ENCODE measurements around the gene ODF2. TPM values are rescaled to one million over a fixed set of nuclear protein-coding genes. Genes with fewer than 3 reads are reported as not detected.
A peak's percentile ranks its signal among the peaks of the same experiment; 100 is the strongest.

ODF2 gene
- total RNA-seq, 6 donors from 2014 or later, result 12.2 to 50.3 (median 22.5) TPM

DNA sequence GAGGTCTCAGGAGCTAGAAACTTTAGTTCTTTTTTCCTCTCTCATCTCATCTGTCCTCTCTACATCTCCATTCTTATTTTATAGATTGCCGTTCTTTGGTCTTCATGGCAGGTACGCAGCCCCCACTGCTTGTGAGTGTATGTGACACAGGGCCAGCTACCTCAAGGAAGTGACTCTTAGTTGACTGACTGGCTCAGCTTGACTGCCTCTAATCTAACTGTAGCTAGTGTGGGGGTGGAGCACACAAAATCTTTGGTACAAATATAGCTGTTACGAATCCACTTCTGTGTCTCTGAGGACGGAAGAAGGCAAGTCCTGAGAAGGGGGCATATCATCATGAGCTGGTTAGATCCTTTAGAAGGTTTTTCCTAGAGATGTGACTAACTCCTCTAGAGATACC lies 76.8 kb downstream of the ODF2 start:
- Histone ChIP-seq H3K4me1 (no peaks in the 10 kb centered on the region), H3K9me3 (no peaks in the 10 kb centered on the region), H3K36me3 (peaks cover 23 to 85% (median 72%) of the 10 kb centered on the region in 4 donors), H3K27ac (no peak overlapping the region), H3K27me3 (no peaks in the 10 kb centered on the region), H3K4me3 (no peak overlapping the region)
- no peak for ATAC-seq (ENCODE audit: low FRiP score in 2 of 2)
- DNase-seq, result no peak
- TF ChIP-seq EP300 (IDR thresholded peaks at IDR 0.05) (no peak), POLR2A (IDR thresholded peaks at IDR 0.05) (no peak), POLR2AphosphoS5 (IDR thresholded peaks at IDR 0.05) (no peak)
- TF ChIP-seq, protein P1, sequence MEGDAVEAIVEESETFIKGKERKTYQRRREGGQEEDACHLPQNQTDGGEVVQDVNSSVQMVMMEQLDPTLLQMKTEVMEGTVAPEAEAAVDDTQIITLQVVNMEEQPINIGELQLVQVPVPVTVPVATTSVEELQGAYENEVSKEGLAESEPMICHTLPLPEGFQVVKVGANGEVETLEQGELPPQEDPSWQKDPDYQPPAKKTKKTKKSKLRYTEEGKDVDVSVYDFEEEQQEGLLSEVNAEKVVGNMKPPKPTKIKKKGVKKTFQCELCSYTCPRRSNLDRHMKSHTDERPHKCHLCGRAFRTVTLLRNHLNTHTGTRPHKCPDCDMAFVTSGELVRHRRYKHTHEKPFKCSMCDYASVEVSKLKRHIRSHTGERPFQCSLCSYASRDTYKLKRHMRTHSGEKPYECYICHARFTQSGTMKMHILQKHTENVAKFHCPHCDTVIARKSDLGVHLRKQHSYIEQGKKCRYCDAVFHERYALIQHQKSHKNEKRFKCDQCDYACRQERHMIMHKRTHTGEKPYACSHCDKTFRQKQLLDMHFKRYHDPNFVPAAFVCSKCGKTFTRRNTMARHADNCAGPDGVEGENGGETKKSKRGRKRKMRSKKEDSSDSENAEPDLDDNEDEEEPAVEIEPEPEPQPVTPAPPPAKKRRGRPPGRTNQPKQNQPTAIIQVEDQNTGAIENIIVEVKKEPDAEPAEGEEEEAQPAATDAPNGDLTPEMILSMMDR (IDR thresholded peaks at IDR 0.05), result no peak
- WGBS, 2 donors, result 97 to 98% methylated on average over 4 of the region's 4 CpGs

DNA sequence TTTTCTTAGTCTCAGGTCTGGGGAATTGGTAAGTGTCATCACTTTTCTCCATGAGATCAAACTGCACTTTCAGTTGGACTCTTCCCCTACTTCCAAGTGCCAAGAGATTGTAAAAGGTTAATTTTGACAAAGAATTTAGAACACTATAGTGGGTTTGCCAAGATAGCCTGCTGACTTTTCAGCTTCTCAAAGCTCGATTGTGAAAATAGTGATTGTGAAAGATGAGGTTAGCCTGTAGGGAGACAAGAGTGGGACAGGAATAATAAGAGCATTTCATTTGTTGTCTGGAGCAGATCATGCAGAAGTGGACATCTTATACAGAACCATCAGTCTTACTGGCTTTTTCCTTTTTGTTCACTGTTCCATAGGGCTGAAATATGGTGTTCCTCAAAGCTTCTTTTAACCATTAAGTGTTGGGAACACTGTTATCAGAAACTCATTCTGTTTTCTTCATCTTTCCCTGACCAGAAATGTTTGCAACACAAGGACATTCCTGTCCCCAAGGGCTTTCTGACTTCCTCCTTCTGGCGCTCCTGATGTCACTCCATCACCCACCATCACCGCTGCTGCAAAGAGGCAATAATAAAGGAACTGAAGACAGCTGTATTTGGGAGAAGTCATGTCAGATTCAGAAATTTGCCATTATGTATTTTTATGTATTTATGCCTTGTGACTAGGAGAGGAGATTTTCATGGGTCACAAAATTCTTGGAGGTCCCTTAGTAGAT lies 85.0 kb downstream of the ODF2 start:
- DNase-seq, result no peak
- ATAC-seq (ENCODE audit: low FRiP score in 2 of 2), result no peak
- peaks cover 17 to 76% (median 56%) of the 10 kb centered on the region in 4 donors for H3K36me3 ChIP-seq
- no peaks in the 10 kb centered on the region for H3K9me3 ChIP-seq
- peak overlapping the region in 1 of 4 donors; percentile 17 for H3K27ac ChIP-seq
- H3K4me1 ChIP-seq, result no peaks in the 10 kb centered on the region
- H3K4me3 ChIP-seq, result no peak overlapping the region
- no peaks in the 10 kb centered on the region for H3K27me3 ChIP-seq
- 57 to 79% methylated on average over 3 of the region's 3 CpGs for WGBS, 2 donors
- no peak for TF ChIP-seq POLR2A (IDR thresholded peaks at IDR 0.05)
- TF ChIP-seq POLR2AphosphoS5 (IDR thresholded peaks at IDR 0.05), result no peak
- no peak for TF ChIP-seq EP300 (IDR thresholded peaks at IDR 0.05)
- TF ChIP-seq, protein P1 (IDR thresholded peaks at IDR 0.05), result no peak

DNA sequence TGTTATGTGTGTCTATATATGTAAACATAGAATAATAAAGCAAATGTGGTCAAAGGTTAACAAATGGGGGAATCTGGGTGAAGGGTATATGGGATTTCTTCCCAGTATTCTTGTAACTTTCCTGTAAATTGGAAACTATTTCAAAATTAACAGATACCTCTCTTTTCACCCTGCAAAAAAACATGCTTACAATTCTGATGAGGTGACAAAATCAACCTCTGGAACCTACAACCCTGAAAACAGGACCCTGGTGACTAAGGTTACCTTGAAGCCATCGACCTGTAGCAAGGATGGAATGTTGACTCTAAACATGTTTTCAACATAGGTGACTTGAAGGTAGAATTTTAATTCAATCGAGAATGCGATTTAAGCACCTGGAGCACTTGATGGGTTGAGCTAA lies 90.7 kb downstream of the ODF2 start:
- ATAC-seq (ENCODE audit: low FRiP score in 2 of 2), result no peak

DNA sequence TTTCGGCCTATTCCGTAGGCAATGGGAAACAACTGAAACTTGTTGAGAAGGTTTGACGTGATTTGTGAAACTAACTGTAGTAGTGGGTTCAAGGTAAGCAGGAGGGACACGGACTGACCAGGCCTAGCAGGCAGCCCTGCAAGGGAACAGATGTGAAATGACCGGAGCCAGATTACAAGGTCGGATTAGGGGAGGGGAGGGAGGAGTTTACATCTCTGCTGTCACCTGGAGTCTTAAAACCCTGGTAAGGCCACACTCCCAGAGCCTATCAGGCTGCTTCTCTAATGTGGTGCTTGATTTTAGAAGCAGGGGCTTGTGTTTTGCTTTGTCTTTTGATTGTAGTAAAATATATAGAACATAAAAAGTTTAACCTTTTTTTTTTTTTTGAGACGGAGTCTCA lies 93.1 kb downstream of the ODF2 start:
- H3K9me3 ChIP-seq, result no peaks in the 10 kb centered on the region
- H3K4me3 ChIP-seq, result no peak overlapping the region
- no peaks in the 10 kb centered on the region for H3K27me3 ChIP-seq
- no peak for TF ChIP-seq POLR2AphosphoS5 (IDR thresholded peaks at IDR 0.05)
- TF ChIP-seq, protein P1 (IDR thresholded peaks at IDR 0.05), result no peak
- no peak for TF ChIP-seq EP300 (IDR thresholded peaks at IDR 0.05)
- no peak for TF ChIP-seq POLR2A (IDR thresholded peaks at IDR 0.05)
- 93 to 95% methylated on average over 7 of the region's 7 CpGs for WGBS, 2 donors
- H3K27ac ChIP-seq, result no peak overlapping the region
- ATAC-seq (ENCODE audit: low FRiP score in 2 of 2) (no peak), DNase-seq (no peak)
- no peaks in the 10 kb centered on the region for H3K36me3 ChIP-seq
- peaks cover 14 to 32% (median 22%) of the 10 kb centered on the region in 4 donors for H3K4me1 ChIP-seq

More for the DNA sequence above, 90.7 kb downstream of the ODF2 start:
- no peak overlapping the region for H3K27ac ChIP-seq
- WGBS, 2 donors, result 88 to 97% methylated on average over 3 of the region's 3 CpGs
- no peaks in the 10 kb centered on the region for H3K9me3 ChIP-seq
- no peak for DNase-seq
- H3K4me1 ChIP-seq, result peaks cover 5 to 22% (median 17%) of the 10 kb centered on the region in 4 donors
- H3K36me3 ChIP-seq, result peaks cover 0 to 19% (median 11%) of the 10 kb centered on the region in 4 donors
- no peak overlapping the region for H3K4me3 ChIP-seq
- H3K27me3 ChIP-seq, result no peaks in the 10 kb centered on the region
- TF ChIP-seq EP300 (IDR thresholded peaks at IDR 0.05), result no peak
- no peak for TF ChIP-seq POLR2AphosphoS5 (IDR thresholded peaks at IDR 0.05)
- TF ChIP-seq, protein P1 (IDR thresholded peaks at IDR 0.05), result no peak
- TF ChIP-seq POLR2A (IDR thresholded peaks at IDR 0.05), result no peak

DNA sequence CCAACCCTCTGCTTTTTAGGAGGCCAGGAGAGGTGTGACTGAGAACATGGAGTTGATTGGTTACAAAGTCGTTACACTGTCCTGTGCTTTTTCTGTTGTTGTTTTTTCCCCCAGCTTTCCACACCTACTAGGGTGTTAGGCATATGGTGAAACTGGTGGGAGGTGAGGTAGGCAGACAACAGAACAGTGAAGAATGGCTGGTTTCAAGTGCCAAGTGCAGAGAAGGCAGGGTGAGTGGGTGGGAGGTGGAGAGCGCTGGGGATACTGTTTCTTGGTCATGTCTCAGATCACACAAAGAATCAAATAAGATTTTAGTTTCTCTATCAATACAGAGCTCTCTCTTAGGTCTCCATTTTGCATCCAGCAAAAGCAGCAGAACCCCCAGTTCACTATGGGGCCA lies 94.4 kb downstream of the ODF2 start:
- no peak for DNase-seq
- peak overlapping the region; percentile 93 to 99 (median 97) for H3K27ac ChIP-seq
- no peak for TF ChIP-seq POLR2A (IDR thresholded peaks at IDR 0.05)
- no peak for TF ChIP-seq POLR2AphosphoS5 (IDR thresholded peaks at IDR 0.05)
- TF ChIP-seq, protein P1 (IDR thresholded peaks at IDR 0.05), result no peak
- TF ChIP-seq EP300 (IDR thresholded peaks at IDR 0.05), result no peak
- 69 to 80% methylated on average over 2 of the region's 2 CpGs for WGBS, 2 donors
- no peak for ATAC-seq (ENCODE audit: low FRiP score in 2 of 2)
- H3K27me3 ChIP-seq, result no peaks in the 10 kb centered on the region
- peaks cover 28 to 46% (median 35%) of the 10 kb centered on the region in 4 donors for H3K4me1 ChIP-seq
- no peak overlapping the region for H3K4me3 ChIP-seq
- H3K36me3 ChIP-seq, result no peaks in the 10 kb centered on the region
- H3K9me3 ChIP-seq, result no peaks in the 10 kb centered on the region

Measured in upper lobe of left lung (tissue), 6 donors.